Peyer's patch (tissue), 4 donors: ENCODE measurements around the gene KDM6A.

Experiments
- POLR2A ChIP-seq, 2 donors: fragments of 450-650 bp; IDR thresholded peaks; one replicate each; pipeline ENCODE4 v1.5.1; 2017; ENCODE audit warnings: antibody characterized with exemption in 2 of 2, mild to moderate bottlenecking in 2 of 2, moderate library complexity in 2 of 2
- TF ChIP-seq, protein P1 (sequence below), 6 experiments: fragments of 450-650 bp in 4 of 6; fragments of 200-600 bp in 2 of 6; sonication (generic) in 1 of 6; IDR thresholded peaks; one replicate each; pipeline ENCODE4 v1.5.1; 2017 to 2019; ENCODE audit warnings: antibody characterized with exemption in 6 of 6, mild to moderate bottlenecking in 3 of 6, moderate library complexity in 1 of 6

DNA sequence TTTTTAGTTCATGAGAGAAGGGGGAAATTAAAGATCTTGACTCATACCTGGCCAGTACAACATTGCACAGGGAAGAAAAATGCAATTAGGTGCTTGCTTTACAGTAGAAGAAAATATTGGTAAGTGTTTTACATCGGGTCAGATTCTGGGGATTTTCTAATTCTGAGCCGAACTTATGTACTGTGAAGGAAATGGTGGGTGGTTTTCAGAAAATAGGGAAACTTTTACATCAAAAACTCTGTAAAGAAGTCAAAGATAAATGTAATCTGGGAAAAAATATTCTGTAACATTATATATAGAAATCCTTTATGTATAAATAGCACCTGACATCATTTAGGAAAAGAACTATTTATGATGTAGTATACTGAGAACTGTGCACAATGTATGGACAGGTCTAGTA is 75.4 kb downstream of the KDM6A start:
- TF ChIP-seq, protein P1, sequence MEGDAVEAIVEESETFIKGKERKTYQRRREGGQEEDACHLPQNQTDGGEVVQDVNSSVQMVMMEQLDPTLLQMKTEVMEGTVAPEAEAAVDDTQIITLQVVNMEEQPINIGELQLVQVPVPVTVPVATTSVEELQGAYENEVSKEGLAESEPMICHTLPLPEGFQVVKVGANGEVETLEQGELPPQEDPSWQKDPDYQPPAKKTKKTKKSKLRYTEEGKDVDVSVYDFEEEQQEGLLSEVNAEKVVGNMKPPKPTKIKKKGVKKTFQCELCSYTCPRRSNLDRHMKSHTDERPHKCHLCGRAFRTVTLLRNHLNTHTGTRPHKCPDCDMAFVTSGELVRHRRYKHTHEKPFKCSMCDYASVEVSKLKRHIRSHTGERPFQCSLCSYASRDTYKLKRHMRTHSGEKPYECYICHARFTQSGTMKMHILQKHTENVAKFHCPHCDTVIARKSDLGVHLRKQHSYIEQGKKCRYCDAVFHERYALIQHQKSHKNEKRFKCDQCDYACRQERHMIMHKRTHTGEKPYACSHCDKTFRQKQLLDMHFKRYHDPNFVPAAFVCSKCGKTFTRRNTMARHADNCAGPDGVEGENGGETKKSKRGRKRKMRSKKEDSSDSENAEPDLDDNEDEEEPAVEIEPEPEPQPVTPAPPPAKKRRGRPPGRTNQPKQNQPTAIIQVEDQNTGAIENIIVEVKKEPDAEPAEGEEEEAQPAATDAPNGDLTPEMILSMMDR (IDR thresholded peaks at IDR 0.05), result no peak
- TF ChIP-seq POLR2A (IDR thresholded peaks at IDR 0.05), result no peak
